PC-9 (cell line): ENCODE data around the gene GPR89A.
"Not testable (repeated sequence)": the region's sequence is repeated elsewhere in the genome, so short reads cannot be mapped to it uniquely, and the experiment has no call there.

Experiments
- CTCF ChIP-seq: fragments of 200-600 bp; sonication (generic); conservative IDR thresholded peaks from 2 replicates; pipeline ENCODE4 v1.6.1; 2017; ENCODE audit warnings: mixed run types, antibody characterized with exemption, mild to moderate bottlenecking, moderate library complexity
- EZH2 ChIP-seq: fragments of 200-600 bp; sonication (generic); IDR thresholded peaks from 2 replicates; pipeline ENCODE4 v1.8.0; 2017; ENCODE audit warnings: antibody characterized with exemption, low read depth

GRCh38 chr1:145718465-145718864 is 110.7 kb downstream of the GPR89A start:
- not testable (repeated sequence) for TF ChIP-seq CTCF, EZH2
